Naive thymus-derived CD4-positive, alpha-beta T cell (primary cell): ENCODE results near the gene FREM3. TPM values are rescaled to one million over a fixed set of nuclear protein-coding genes. Genes with fewer than 3 reads are reported as not detected.

Experiments
- ATAC-seq: fragments of 150-1000 bp; cut with Tn5 transposase; 2 replicates; pipeline ENCODE4 v1.10.0; 2021; ENCODE audit warnings: mild to moderate bottlenecking, moderate library complexity
- CTCF ChIA-PET: fragments of 350-600 bp; sonication (Branson Sonifier 250); formaldehyde crosslinking; loops from one replicate; lab custom pipeline; 2021; ENCODE audit warnings: antibody characterized with exemption; lab: Charles Lee
- POLR2A ChIA-PET: fragments of 350-600 bp; sonication (Branson Sonifier 250); formaldehyde crosslinking; loops from one replicate; lab custom pipeline; 2021; ENCODE audit warnings: antibody characterized with exemption, inconsistent platforms; lab: Charles Lee
- DNase-seq, 9 donors: peaks; one replicate each; pipeline versions ENCODE4 v3.0.0 to v3.0.0-alpha.2; 2020 to 2022; ENCODE audit warnings: mixed read lengths in 1 of 9
- H3K27ac ChIP-seq: one replicate; pipeline ENCODE4 v1.7.0; 2013; ENCODE audit warnings: mild to moderate bottlenecking, low read depth, low read length, moderate library complexity
- H3K27me3 ChIP-seq, 2 donors: one replicate each; pipeline ENCODE4 v1.7.0; 2013; ENCODE audit warnings: low read length in 2 of 2, mild to moderate bottlenecking in 2 of 2, moderate library complexity in 2 of 2; ENCODE audit not compliant: control insufficient read depth in 2 of 2, insufficient read depth in 2 of 2
- H3K36me3 ChIP-seq, 3 experiments: 1 replicate in 2 of 3; 2 replicates in 1 of 3; pipeline ENCODE4 v1.7.0; 2013; ENCODE audit warnings: low read length in 3 of 3, mild to moderate bottlenecking in 3 of 3, moderate library complexity in 1 of 3; ENCODE audit not compliant: insufficient read depth in 3 of 3, control insufficient read depth in 2 of 3
- H3K4me1 ChIP-seq, 2 donors: one replicate each; pipeline ENCODE4 v1.7.0; 2013; ENCODE audit warnings: low read length in 2 of 2, mild to moderate bottlenecking in 2 of 2, moderate library complexity in 1 of 2; ENCODE audit not compliant: control insufficient read depth in 2 of 2, insufficient read depth in 2 of 2
- H3K4me3 ChIP-seq: 2 replicates; pipeline ENCODE4 v1.7.0; 2013; ENCODE audit warnings: mild to moderate bottlenecking, low read length
- H3K9me3 ChIP-seq, 3 experiments: 1 replicate in 2 of 3; 2 replicates in 1 of 3; pipeline ENCODE4 v1.7.0; 2013; ENCODE audit warnings: low read length in 3 of 3; ENCODE audit not compliant: control insufficient read depth in 2 of 3
- H3K27ac Mint-ChIP-seq, 9 donors: one replicate each; pipeline ENCODE4 v1.8.0; 2020 to 2022; ENCODE audit warnings: mixed read lengths in 9 of 9, mild to moderate bottlenecking in 8 of 9, moderate library complexity in 5 of 9, inconsistent platforms in 2 of 9
- H3K27me3 Mint-ChIP-seq, 5 donors: one replicate each; pipeline ENCODE4 v1.8.0; 2021 to 2022; ENCODE audit warnings: mixed read lengths in 5 of 5, mild to moderate bottlenecking in 1 of 5
- H3K36me3 Mint-ChIP-seq, 5 donors: one replicate each; pipeline ENCODE4 v1.8.0; 2020 to 2022; ENCODE audit warnings: mixed read lengths in 5 of 5, mild to moderate bottlenecking in 3 of 5, inconsistent platforms in 1 of 5
- H3K4me1 Mint-ChIP-seq, 7 donors: one replicate each; pipeline ENCODE4 v1.8.0; 2020 to 2022; ENCODE audit warnings: mixed read lengths in 7 of 7, mild to moderate bottlenecking in 3 of 7, inconsistent platforms in 1 of 7
- H3K4me3 Mint-ChIP-seq, 10 donors: one replicate each; pipeline ENCODE4 v1.8.0; 2020 to 2022; ENCODE audit warnings: mild to moderate bottlenecking in 10 of 10, mixed read lengths in 10 of 10, moderate library complexity in 6 of 10, inconsistent platforms in 2 of 10
- H3K9me3 Mint-ChIP-seq, 11 donors: one replicate each; pipeline ENCODE4 v1.8.0; 2020 to 2022; ENCODE audit warnings: mixed read lengths in 11 of 11, mild to moderate bottlenecking in 4 of 11, inconsistent platforms in 1 of 11, moderate library complexity in 1 of 11
- intact Hi-C, 2 donors: fragments of 100-400 bp; cut with micrococcal nuclease; formaldehyde crosslinking; loops; one replicate each; pipeline ENCODE4 v1.15.1; 2023
- polyA plus RNA-seq, 2 donors: library from polyadenylated mRNA; unstranded; fragments of 300-500 nt; fragmentation: Illumina TruSeq; gene quantifications; one replicate each; pipeline ENCODE4 v1.2.3, GENCODE V29; 2021
- total RNA-seq, 6 experiments: library from RNA in 5 of 6; stranded (reverse) in 5 of 6; gene quantifications; 1 replicate in 5 of 6; 2 replicates in 1 of 6; pipeline ENCODE4 v1.2.3 and lab custom pipeline; 2021 to 2026

FREM3 gene
- total and polyA plus RNA-seq, 7 experiments from 2014 or later = 0.02 to 0.61 (median 0.07) TPM; not detected in 4

DNA sequence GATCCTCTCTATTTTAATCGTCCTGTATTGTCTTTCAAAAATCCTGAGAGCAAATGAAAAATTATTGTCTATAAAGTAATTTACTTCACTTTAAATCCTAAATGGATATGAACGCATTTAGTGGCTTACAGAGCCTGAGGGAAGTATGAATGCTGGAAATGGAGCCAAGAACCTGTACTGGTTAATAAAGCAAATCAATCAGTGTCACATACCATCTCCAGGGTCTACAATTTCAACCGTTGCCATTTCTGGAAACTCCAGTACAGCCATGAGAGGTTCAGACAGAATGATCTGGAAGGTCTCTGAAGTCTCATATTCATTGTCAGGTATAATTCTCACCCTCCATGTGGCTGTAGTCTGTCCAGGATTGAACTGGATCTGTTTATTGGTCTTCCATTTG is 76.6 kb downstream of the FREM3 start:
- H3K4me1 ChIP-seq = no peaks in the 10 kb centered on the region
- peaks cover 0 to 4% (median 0%) of the 10 kb centered on the region in 11 donors for H3K9me3 Mint-ChIP-seq
- DNase-seq = no peak
- intact Hi-C loops = no loop called here
- no peak overlapping the region for H3K27ac ChIP-seq
- no peak overlapping the region for H3K4me3 ChIP-seq
- H3K36me3 ChIP-seq = no peaks in the 10 kb centered on the region
- ChIA-PET CTCF (no interaction called here), POLR2A (no interaction called here)
- H3K27ac Mint-ChIP-seq = no peak overlapping the region
- H3K9me3 ChIP-seq = no peaks in the 10 kb centered on the region
- no peak for ATAC-seq
- no peaks in the 10 kb centered on the region for H3K27me3 ChIP-seq
- peaks cover 0 to 2% (median 0%) of the 10 kb centered on the region in 7 donors for H3K4me1 Mint-ChIP-seq
- peaks cover 0 to 18% (median 0%) of the 10 kb centered on the region in 5 donors for H3K36me3 Mint-ChIP-seq
- peaks cover 0 to 9% (median 0%) of the 10 kb centered on the region in 5 donors for H3K27me3 Mint-ChIP-seq
- no peak overlapping the region for H3K4me3 Mint-ChIP-seq

GRCh38 chr4:143618811-143619210 is 81.7 kb downstream of the FREM3 start:
- ATAC-seq (no peak), DNase-seq (no peak)
- Histone ChIP-seq H3K36me3 (no peaks in the 10 kb centered on the region), H3K27me3 (no peaks in the 10 kb centered on the region), H3K27ac (no peak overlapping the region), H3K9me3 (no peaks in the 10 kb centered on the region), H3K4me3 (no peak overlapping the region), H3K4me1 (no peaks in the 10 kb centered on the region)
- Mint-ChIP-seq H3K4me3 (no peak overlapping the region), H3K36me3 (peaks cover 0 to 20% (median 0%) of the 10 kb centered on the region in 5 donors), H3K9me3 (peaks cover 0 to 5% (median 0%) of the 10 kb centered on the region in 11 donors), H3K27me3 (peaks cover 0 to 13% (median 0%) of the 10 kb centered on the region in 5 donors), H3K27ac (no peak overlapping the region), H3K4me1 (peaks cover 0 to 5% (median 0%) of the 10 kb centered on the region in 7 donors)
- ChIA-PET CTCF (no interaction called here), POLR2A (no interaction called here)
- intact Hi-C loops = no loop called here

GRCh38 chr4:143617994-143618679 is 82.3 kb downstream of the FREM3 start:
- Histone ChIP-seq H3K4me1 (no peaks in the 10 kb centered on the region), H3K4me3 (no peak overlapping the region), H3K9me3 (no peaks in the 10 kb centered on the region), H3K36me3 (no peaks in the 10 kb centered on the region), H3K27me3 (no peaks in the 10 kb centered on the region), H3K27ac (no peak overlapping the region)
- ATAC-seq (no peak), DNase-seq (no peak)
- Mint-ChIP-seq H3K4me1 (peaks cover 0 to 5% (median 0%) of the 10 kb centered on the region in 7 donors), H3K4me3 (no peak overlapping the region), H3K36me3 (peaks cover 0 to 20% (median 0%) of the 10 kb centered on the region in 5 donors), H3K9me3 (peaks cover 0 to 5% (median 0%) of the 10 kb centered on the region in 11 donors), H3K27me3 (peaks cover 0 to 14% (median 0%) of the 10 kb centered on the region in 5 donors), H3K27ac (no peak overlapping the region)
- ChIA-PET POLR2A (no interaction called here), CTCF (no interaction called here)
- intact Hi-C loops = no loop called here

DNA sequence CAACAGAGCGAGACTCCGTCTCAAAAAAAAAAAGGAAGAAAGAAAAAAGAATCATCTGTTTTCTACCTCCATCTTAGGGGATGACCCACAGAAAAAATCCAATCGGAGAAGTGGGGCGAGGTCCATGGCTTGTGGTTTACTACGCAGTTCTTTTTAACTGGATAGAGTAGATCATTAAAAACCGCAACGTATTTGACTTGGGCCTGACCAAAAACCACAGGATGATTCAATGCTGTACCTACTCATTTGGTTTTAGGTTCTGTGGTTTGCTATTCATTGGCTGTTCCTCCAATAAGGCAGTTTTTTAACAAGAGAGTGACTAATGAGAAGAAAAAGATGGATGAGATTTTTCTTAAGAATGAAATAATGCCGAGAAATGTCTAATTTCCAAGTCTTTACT is 83.7 kb downstream of the FREM3 start:
- Histone ChIP-seq H3K4me1 (no peaks in the 10 kb centered on the region), H3K27me3 (no peaks in the 10 kb centered on the region), H3K27ac (no peak overlapping the region), H3K36me3 (no peaks in the 10 kb centered on the region), H3K9me3 (no peaks in the 10 kb centered on the region), H3K4me3 (no peak overlapping the region)
- peaks cover 0 to 5% (median 0%) of the 10 kb centered on the region in 7 donors for H3K4me1 Mint-ChIP-seq
- no peak overlapping the region for H3K27ac Mint-ChIP-seq
- H3K27me3 Mint-ChIP-seq = peaks cover 0 to 18% (median 0%) of the 10 kb centered on the region in 5 donors
- intact Hi-C loops = no loop called here
- DNase-seq = peak in 1 of 9 donors; percentile 26
- H3K9me3 Mint-ChIP-seq = peaks cover 0 to 5% (median 0%) of the 10 kb centered on the region in 11 donors
- ChIA-PET POLR2A (interaction anchor here (0.7 kb wide), 1 partner anchor 54 kb away, joined by 3 read pairs; no protein-coding TSS in a partner anchor), CTCF (no interaction called here)
- H3K4me3 Mint-ChIP-seq = no peak overlapping the region
- peaks cover 0 to 29% (median 0%) of the 10 kb centered on the region in 5 donors for H3K36me3 Mint-ChIP-seq
- no peak for ATAC-seq

GRCh38 chr4:143609492-143609891 is 91.0 kb downstream of the FREM3 start:
- no peaks in the 10 kb centered on the region for H3K27me3 ChIP-seq
- no peak for ATAC-seq
- H3K4me1 Mint-ChIP-seq = no peaks in the 10 kb centered on the region
- H3K4me3 Mint-ChIP-seq = no peak overlapping the region
- H3K27ac Mint-ChIP-seq = no peak overlapping the region
- intact Hi-C loops = no loop called here
- H3K4me3 ChIP-seq = no peak overlapping the region
- peaks cover 0 to 7% (median 4%) of the 10 kb centered on the region in 5 donors for H3K27me3 Mint-ChIP-seq
- no peak overlapping the region for H3K27ac ChIP-seq
- CTCF ChIA-PET = no interaction called here
- H3K4me1 ChIP-seq = no peaks in the 10 kb centered on the region
- POLR2A ChIA-PET = interaction anchor here (0.7 kb wide), 1 partner anchor 412 kb away, joined by 6 read pairs; no protein-coding TSS in a partner anchor
- peaks cover 0 to 44% (median 8%) of the 10 kb centered on the region in 5 donors for H3K36me3 Mint-ChIP-seq
- H3K9me3 ChIP-seq = no peaks in the 10 kb centered on the region
- DNase-seq = no peak
- H3K9me3 Mint-ChIP-seq = peaks cover 0 to 21% (median 3%) of the 10 kb centered on the region in 11 donors
- no peaks in the 10 kb centered on the region for H3K36me3 ChIP-seq

GRCh38 chr4:143606480-143606879 is 94.0 kb downstream of the FREM3 start:
- CTCF ChIA-PET = no interaction called here
- Mint-ChIP-seq H3K36me3 (peaks cover 0 to 39% (median 8%) of the 10 kb centered on the region in 5 donors), H3K27me3 (peaks cover 0 to 4% (median 0%) of the 10 kb centered on the region in 5 donors)

More at GRCh38 chr4:143606480-143606879, 94.0 kb downstream of the FREM3 start:
- Mint-ChIP-seq H3K4me3 (no peak overlapping the region), H3K4me1 (peaks cover 0 to 1% (median 0%) of the 10 kb centered on the region in 7 donors), H3K9me3 (peaks cover 0 to 25% (median 3%) of the 10 kb centered on the region in 11 donors), H3K27ac (no peak overlapping the region)
- Histone ChIP-seq H3K27me3 (no peaks in the 10 kb centered on the region), H3K4me3 (no peak overlapping the region), H3K4me1 (no peaks in the 10 kb centered on the region), H3K27ac (no peak overlapping the region), H3K36me3 (no peaks in the 10 kb centered on the region), H3K9me3 (no peaks in the 10 kb centered on the region)
- POLR2A ChIA-PET = no interaction called here
- DNase-seq (no peak), ATAC-seq (no peak)
- intact Hi-C loops = no loop called here
